Measurements from ENCODE around the gene PTDSS2.
"Not testable (repeated sequence)": the region's sequence is repeated elsewhere in the genome, so short reads cannot be mapped to it uniquely, and the experiment has no call there.

Gene PTDSS2

DNA sequence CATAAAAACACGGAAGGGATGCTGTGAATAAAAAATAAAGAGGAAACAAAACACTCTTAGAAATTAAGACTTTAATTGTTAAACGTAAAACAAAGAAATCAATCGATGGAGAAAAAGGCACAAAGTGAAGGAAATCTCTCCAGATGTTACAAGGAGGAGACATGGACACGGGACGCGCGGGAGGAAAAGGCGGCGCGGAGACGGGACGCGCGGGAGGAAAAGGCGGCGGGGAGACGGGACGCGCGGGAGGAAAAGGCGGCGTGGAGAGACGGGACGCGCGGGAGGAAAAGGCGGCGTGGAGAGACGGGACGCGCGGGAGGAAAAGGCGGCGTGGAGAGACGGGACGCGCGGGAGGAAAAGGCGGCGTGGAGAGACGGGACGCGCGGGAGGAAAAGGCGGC lies 25.3 kb upstream of the PTDSS2 start:
- not testable (repeated sequence) for H3K4me3 ChIP-seq (ENCODE audit: low read depth, low read length); H3K27ac ChIP-seq (ENCODE audit: low read depth, low read length); H2AFZ ChIP-seq (ENCODE audit: low read length, unreplicated experiment); H3K79me2 ChIP-seq (ENCODE audit: control insufficient read depth, insufficient read depth, low read length, unreplicated experiment); H3K4me1 ChIP-seq (ENCODE audit: control insufficient read depth, insufficient read depth, low read length, unreplicated experiment); H3K36me3 ChIP-seq (ENCODE audit: insufficient read depth, low read length)
- peaks cover 13% of the 10 kb centered on the region for H3K27me3 ChIP-seq (ENCODE audit: insufficient read depth, low read length)

DNA sequence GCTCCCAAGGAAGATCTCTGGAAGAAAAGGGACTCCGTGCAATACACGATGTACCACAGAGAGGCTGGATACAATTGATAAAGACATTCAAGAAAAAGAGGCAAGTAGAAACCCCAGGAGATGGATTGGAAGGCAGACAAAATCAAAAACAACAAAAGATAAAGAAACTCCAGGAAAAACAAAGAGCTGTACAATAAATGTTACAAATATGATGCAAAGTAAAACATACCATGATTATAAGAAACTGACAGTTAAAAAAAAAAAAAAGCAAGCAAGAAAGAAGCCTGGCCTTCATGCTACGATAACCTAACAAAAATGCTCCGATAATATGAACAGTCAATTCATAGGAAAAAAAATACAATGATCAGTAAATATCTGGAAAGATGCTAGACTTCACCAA lies 24.8 kb upstream of the PTDSS2 start:
- Histone ChIP-seq H3K79me2 (ENCODE audit: control insufficient read depth, insufficient read depth, low read length, unreplicated experiment) (no peaks in the 10 kb centered on the region), H3K27ac (ENCODE audit: low read depth, low read length) (no peak overlapping the region), H3K4me1 (ENCODE audit: control insufficient read depth, insufficient read depth, low read length, unreplicated experiment) (no peaks in the 10 kb centered on the region), H2AFZ (ENCODE audit: low read length, unreplicated experiment) (no peak overlapping the region), H3K27me3 (ENCODE audit: insufficient read depth, low read length) (peaks cover 13% of the 10 kb centered on the region), H3K36me3 (ENCODE audit: insufficient read depth, low read length) (no peaks in the 10 kb centered on the region), H3K4me3 (ENCODE audit: low read depth, low read length) (no peak overlapping the region)

DNA sequence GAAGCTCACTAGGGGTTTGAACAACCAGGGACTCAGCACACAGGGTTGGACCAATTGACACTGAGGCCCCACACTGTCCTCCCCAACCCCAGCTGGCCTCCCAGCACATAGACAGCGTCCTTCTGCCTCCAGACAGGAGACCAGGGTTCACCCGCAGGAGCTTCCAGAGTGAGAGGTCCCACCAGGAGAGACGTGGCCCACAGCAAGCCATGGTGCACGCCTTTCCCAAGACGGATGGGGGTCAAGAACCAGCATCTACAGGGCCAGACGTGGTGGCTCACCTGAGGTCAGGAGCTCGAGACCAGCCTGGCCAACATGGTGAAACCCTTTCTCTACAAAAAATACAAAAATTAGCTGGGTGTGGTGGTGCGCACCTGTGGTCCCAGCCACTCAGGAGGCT lies 23.2 kb upstream of the PTDSS2 start:
- H3K27ac ChIP-seq (ENCODE audit: low read depth, low read length) = no peak overlapping the region
- peaks cover 13% of the 10 kb centered on the region for H3K27me3 ChIP-seq (ENCODE audit: insufficient read depth, low read length)
- no peak overlapping the region for H2AFZ ChIP-seq (ENCODE audit: low read length, unreplicated experiment)
- no peak overlapping the region for H3K4me3 ChIP-seq (ENCODE audit: low read depth, low read length)
- H3K79me2 ChIP-seq (ENCODE audit: control insufficient read depth, insufficient read depth, low read length, unreplicated experiment) = no peaks in the 10 kb centered on the region
- no peaks in the 10 kb centered on the region for H3K36me3 ChIP-seq (ENCODE audit: insufficient read depth, low read length)
- H3K4me1 ChIP-seq (ENCODE audit: control insufficient read depth, insufficient read depth, low read length, unreplicated experiment) = no peaks in the 10 kb centered on the region

DNA sequence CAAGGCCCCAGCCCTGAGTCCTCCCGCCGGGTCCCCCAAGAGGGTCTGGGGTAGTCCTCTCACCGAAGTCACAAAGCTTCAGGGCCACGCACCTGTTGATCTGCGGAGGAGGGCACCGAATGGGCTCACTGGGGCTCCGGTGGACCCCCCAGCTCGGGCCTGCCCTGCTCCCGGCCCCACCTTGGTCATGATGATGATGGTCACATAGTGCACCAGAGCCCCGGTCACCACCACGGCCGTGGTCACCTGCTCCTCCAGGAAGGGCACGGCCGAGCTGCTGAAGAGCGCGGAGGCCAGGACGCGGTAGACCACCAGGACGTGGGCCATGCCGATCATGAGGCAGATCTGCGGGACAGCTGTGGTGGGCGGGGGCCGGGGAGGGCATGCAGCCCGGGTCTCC lies 21.8 kb upstream of the PTDSS2 start:
- Histone ChIP-seq H3K36me3 (ENCODE audit: insufficient read depth, low read length) (no peaks in the 10 kb centered on the region), H3K79me2 (ENCODE audit: control insufficient read depth, insufficient read depth, low read length, unreplicated experiment) (no peaks in the 10 kb centered on the region), H3K27ac (ENCODE audit: low read depth, low read length) (no peak overlapping the region), H3K27me3 (ENCODE audit: insufficient read depth, low read length) (peaks cover 13% of the 10 kb centered on the region), H3K4me1 (ENCODE audit: control insufficient read depth, insufficient read depth, low read length, unreplicated experiment) (no peaks in the 10 kb centered on the region), H2AFZ (ENCODE audit: low read length, unreplicated experiment) (no peak overlapping the region), H3K4me3 (ENCODE audit: low read depth, low read length) (no peak overlapping the region)

DNA sequence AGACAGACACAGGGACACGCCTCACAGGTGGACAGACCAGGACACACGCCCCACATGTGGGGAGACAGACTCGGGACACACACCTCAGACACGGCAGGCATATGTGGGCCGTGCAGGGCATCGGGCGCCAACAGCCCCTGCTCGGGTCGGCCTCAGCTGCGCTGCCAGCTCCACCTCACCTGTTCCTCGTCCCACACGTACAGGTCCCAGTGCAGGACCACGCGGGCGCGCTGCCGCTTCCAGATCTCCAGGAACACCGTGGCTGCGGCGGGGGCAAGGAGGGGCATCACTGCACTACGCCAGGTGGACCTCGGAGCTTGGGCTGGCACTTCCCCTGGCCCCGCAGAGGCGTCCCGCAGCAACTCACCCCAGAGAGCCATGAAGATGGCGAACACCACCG lies 20.7 kb upstream of the PTDSS2 start:
- Histone ChIP-seq H2AFZ (ENCODE audit: low read length, unreplicated experiment) (no peak overlapping the region), H3K4me3 (ENCODE audit: low read depth, low read length) (no peak overlapping the region), H3K27ac (ENCODE audit: low read depth, low read length) (no peak overlapping the region), H3K27me3 (ENCODE audit: insufficient read depth, low read length) (peaks cover 8% of the 10 kb centered on the region), H3K36me3 (ENCODE audit: insufficient read depth, low read length) (no peaks in the 10 kb centered on the region), H3K4me1 (ENCODE audit: control insufficient read depth, insufficient read depth, low read length, unreplicated experiment) (no peaks in the 10 kb centered on the region), H3K79me2 (ENCODE audit: control insufficient read depth, insufficient read depth, low read length, unreplicated experiment) (no peaks in the 10 kb centered on the region)

DNA sequence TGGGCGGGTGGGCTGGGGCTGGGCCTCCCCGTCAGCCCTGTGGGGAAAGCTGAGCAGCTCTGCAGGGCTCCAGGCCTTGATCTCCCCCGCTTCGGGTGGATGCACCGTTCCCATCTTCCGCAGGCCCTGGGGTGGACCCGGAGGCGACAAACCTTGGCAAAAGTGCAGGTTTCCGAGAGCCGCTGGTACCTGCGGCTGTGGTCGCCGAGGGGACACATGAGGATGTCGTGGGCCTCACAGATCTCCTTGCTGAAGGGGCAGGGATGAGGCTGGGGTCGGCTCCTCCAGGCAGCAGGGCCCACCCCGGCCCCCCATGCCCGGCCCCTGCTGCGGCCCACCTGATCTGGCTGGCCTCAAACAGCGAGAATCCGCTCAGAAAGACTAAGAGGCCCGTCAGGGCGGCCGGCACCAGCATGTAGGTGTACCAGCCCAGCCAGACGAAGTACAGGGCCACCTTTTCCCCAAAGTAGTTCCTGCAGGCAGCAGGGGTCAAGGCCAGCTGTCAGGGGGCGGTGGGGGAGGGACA lies 20.1 kb upstream of the PTDSS2 start:
- no peak overlapping the region for H3K27ac ChIP-seq (ENCODE audit: low read depth, low read length)
- no peaks in the 10 kb centered on the region for H3K4me1 ChIP-seq (ENCODE audit: control insufficient read depth, insufficient read depth, low read length, unreplicated experiment)
- H2AFZ ChIP-seq (ENCODE audit: low read length, unreplicated experiment) = no peak overlapping the region
- H3K4me3 ChIP-seq (ENCODE audit: low read depth, low read length) = no peak overlapping the region
- H3K27me3 ChIP-seq (ENCODE audit: insufficient read depth, low read length) = peaks cover 4% of the 10 kb centered on the region; the same call in 1 of the 2 replicates
- H3K79me2 ChIP-seq (ENCODE audit: control insufficient read depth, insufficient read depth, low read length, unreplicated experiment) = no peaks in the 10 kb centered on the region
- no peaks in the 10 kb centered on the region for H3K36me3 ChIP-seq (ENCODE audit: insufficient read depth, low read length)

DNA sequence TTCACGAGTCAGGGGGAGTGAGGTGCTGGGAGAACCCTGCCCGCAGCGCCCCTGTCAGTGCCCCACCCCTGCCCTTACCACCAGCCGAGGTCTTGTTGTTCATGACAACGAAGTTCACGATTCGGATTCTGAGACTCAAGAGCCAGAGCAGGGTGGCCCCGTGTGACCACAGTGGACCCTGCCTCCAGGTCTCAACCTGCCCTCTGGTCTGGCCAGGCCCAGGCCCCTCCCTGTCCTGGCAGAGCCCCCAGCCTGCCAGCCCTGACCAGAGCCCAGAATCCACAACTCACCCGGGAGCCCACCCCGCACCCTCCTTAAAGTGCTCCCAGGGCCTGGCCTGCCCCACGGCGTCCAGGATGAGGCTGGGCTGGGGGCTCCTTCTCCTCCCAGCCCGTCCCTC lies 18.2 kb upstream of the PTDSS2 start:
- Histone ChIP-seq H3K4me3 (ENCODE audit: low read depth, low read length) (no peak overlapping the region), H3K27me3 (ENCODE audit: insufficient read depth, low read length) (no peaks in the 10 kb centered on the region), H3K27ac (ENCODE audit: low read depth, low read length) (no peak overlapping the region), H3K79me2 (ENCODE audit: control insufficient read depth, insufficient read depth, low read length, unreplicated experiment) (no peaks in the 10 kb centered on the region), H3K4me1 (ENCODE audit: control insufficient read depth, insufficient read depth, low read length, unreplicated experiment) (no peaks in the 10 kb centered on the region), H3K36me3 (ENCODE audit: insufficient read depth, low read length) (no peaks in the 10 kb centered on the region), H2AFZ (ENCODE audit: low read length, unreplicated experiment) (no peak overlapping the region)

DNA sequence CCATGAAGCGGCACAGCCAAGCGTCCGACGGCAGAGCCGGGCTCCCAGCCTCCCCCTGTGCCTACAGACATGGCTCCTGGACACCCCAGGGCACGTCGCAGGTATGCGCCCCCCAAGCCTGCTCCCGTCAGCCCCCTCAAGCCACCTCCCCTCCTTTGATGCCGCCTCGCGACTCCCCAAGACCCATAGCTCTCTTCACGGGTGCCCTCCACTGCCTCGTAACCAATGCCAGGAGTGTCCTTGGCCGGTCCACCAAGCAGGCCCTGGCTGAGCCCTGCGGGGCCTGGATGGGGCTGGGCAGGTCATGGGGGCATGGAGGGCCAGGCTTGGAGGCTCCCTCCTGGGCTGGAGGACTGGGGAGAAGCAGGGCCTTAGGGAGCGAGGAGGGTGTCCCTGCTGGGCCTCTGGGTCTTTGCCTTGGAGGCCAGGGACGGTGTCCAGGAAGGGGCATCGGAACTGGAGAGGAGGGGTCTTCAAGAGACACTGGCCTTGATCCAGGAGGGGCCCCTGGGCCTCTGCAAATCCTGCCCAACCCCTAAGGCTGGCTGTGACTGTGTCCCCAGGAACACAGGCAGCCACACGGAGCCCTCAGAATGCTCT lies 17.5 kb upstream of the PTDSS2 start:
- no peak overlapping the region for H3K27ac ChIP-seq (ENCODE audit: low read depth, low read length)
- H3K79me2 ChIP-seq (ENCODE audit: control insufficient read depth, insufficient read depth, low read length, unreplicated experiment) = no peaks in the 10 kb centered on the region
- no peaks in the 10 kb centered on the region for H3K36me3 ChIP-seq (ENCODE audit: insufficient read depth, low read length)
- H2AFZ ChIP-seq (ENCODE audit: low read length, unreplicated experiment) = no peak overlapping the region
- H3K4me3 ChIP-seq (ENCODE audit: low read depth, low read length) = no peak overlapping the region
- H3K27me3 ChIP-seq (ENCODE audit: insufficient read depth, low read length) = no peaks in the 10 kb centered on the region
- no peaks in the 10 kb centered on the region for H3K4me1 ChIP-seq (ENCODE audit: control insufficient read depth, insufficient read depth, low read length, unreplicated experiment)

DNA sequence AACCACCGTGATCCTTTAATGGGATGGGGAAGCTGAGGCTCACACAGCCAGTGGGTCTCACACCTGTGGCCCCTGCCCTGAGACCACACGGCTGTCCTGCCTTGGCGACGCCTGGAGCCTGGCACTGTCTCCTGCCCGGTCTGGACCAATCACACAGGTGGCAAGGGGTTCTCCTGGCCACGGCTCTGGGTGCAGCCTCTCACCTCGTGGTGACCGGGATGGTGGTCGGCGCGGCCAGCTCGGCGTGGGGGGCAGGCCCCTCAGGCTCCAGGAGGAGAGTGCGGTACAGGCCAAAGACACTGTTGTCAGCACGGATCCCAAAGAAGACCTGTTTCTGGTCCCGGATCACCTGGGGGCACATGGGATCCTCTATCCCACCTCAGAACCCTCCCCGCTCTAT lies 17.0 kb upstream of the PTDSS2 start:
- H3K79me2 ChIP-seq (ENCODE audit: control insufficient read depth, insufficient read depth, low read length, unreplicated experiment) = no peaks in the 10 kb centered on the region
- no peak overlapping the region for H2AFZ ChIP-seq (ENCODE audit: low read length, unreplicated experiment)
- no peaks in the 10 kb centered on the region for H3K4me1 ChIP-seq (ENCODE audit: control insufficient read depth, insufficient read depth, low read length, unreplicated experiment)
- H3K27ac ChIP-seq (ENCODE audit: low read depth, low read length) = no peak overlapping the region
- no peaks in the 10 kb centered on the region for H3K36me3 ChIP-seq (ENCODE audit: insufficient read depth, low read length)
- no peak overlapping the region for H3K4me3 ChIP-seq (ENCODE audit: low read depth, low read length)
- no peaks in the 10 kb centered on the region for H3K27me3 ChIP-seq (ENCODE audit: insufficient read depth, low read length)

DNA sequence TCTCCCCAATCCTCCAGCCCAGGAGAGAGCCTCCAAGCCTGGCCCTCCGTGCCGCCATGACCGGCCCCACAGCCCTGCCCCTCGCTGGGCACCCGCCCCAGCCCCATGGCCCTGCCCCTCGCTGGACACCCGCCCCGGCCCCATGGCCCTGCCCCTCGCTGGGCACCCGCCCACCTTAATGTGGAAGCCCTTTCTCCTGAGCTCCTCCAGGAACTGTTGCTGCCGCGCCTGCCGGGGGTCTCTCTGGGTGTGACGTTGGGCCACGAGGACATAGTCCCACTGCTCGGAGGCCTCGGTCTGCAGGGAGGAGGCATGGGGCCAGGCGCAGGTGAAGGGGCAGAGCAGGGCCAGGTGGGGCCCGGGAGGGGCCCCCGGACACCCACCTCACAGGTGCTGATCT lies 16.4 kb upstream of the PTDSS2 start:
- no peaks in the 10 kb centered on the region for H3K27me3 ChIP-seq (ENCODE audit: insufficient read depth, low read length)
- H3K4me1 ChIP-seq (ENCODE audit: control insufficient read depth, insufficient read depth, low read length, unreplicated experiment) = no peaks in the 10 kb centered on the region
- no peak overlapping the region for H3K27ac ChIP-seq (ENCODE audit: low read depth, low read length)
- H3K79me2 ChIP-seq (ENCODE audit: control insufficient read depth, insufficient read depth, low read length, unreplicated experiment) = no peaks in the 10 kb centered on the region
- H2AFZ ChIP-seq (ENCODE audit: low read length, unreplicated experiment) = no peak overlapping the region
- no peak overlapping the region for H3K4me3 ChIP-seq (ENCODE audit: low read depth, low read length)
- H3K36me3 ChIP-seq (ENCODE audit: insufficient read depth, low read length) = no peaks in the 10 kb centered on the region

DNA sequence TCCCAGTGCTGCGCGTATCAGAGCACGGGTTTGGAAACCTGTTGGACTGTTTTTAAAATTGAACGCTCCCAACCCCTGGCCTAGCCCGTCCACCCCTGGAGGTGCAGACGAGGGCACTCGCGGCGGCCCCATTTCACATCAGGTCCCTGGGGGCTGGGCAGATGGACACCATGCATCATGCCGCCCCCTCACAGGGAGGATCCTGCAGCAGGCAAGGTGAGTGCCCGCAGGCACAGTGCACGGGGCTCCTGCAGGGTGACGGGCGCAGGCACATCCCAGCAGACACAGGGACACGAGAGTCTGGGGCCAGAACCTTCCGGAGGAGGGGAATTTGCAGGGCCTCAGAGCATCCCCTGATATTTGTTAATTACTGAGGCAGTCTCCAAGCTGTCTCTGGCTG lies 15.6 kb upstream of the PTDSS2 start:
- no peaks in the 10 kb centered on the region for H3K36me3 ChIP-seq (ENCODE audit: insufficient read depth, low read length)
- no peak overlapping the region for H3K4me3 ChIP-seq (ENCODE audit: low read depth, low read length)
- no peak overlapping the region for H2AFZ ChIP-seq (ENCODE audit: low read length, unreplicated experiment)
- no peaks in the 10 kb centered on the region for H3K79me2 ChIP-seq (ENCODE audit: control insufficient read depth, insufficient read depth, low read length, unreplicated experiment)
- H3K27me3 ChIP-seq (ENCODE audit: insufficient read depth, low read length) = no peaks in the 10 kb centered on the region
- H3K27ac ChIP-seq (ENCODE audit: low read depth, low read length) = no peak overlapping the region
- H3K4me1 ChIP-seq (ENCODE audit: control insufficient read depth, insufficient read depth, low read length, unreplicated experiment) = no peaks in the 10 kb centered on the region
